Keratinocyte (primary cell): Measurements from ENCODE around the gene LHCGR.

Experiments
- EZH2 ChIP-seq: IDR thresholded peaks from one replicate; pipeline ENCODE4 v1.6.1; 2012; ENCODE audit warnings: inconsistent platforms, mild to moderate bottlenecking, low read length, moderate library complexity
- TF ChIP-seq, protein P1 (sequence below), 3 experiments: IDR thresholded peaks in 1 of 3; conservative IDR thresholded peaks in 1 of 3; optimal IDR thresholded peaks in 1 of 3; 2 replicates in 2 of 3; 3 replicates in 1 of 3; pipeline versions ENCODE3 to v1.5.1; 2011; ENCODE audit warnings: low read length in 3 of 3, mild to moderate bottlenecking in 3 of 3, moderate library complexity in 2 of 3, control low read depth in 1 of 3, inconsistent platforms in 1 of 3; ENCODE audit not compliant: insufficient read depth in 2 of 3; ENCODE audit errors: extremely low read depth in 1 of 3

DNA sequence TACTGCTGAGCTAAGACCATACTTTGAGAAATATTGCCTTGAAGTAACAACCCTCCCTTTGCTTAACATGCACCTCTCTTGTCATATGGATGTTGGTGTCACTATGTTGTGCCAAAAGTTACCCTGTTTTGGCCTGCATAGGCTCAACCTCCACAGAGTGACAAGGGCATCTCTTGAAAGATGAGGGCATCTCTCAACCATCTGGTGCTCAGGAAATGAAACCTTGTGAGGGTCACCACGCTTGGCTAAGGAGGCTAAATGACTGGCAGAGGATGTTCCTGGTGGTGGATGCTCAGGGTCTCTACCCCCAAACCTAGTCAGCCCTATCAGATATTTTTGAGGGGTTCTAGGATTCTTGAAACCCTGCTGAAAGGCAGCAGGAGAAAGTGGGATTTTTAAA is 2.3 kb downstream of the LHCGR start:
- TF ChIP-seq, protein P1, sequence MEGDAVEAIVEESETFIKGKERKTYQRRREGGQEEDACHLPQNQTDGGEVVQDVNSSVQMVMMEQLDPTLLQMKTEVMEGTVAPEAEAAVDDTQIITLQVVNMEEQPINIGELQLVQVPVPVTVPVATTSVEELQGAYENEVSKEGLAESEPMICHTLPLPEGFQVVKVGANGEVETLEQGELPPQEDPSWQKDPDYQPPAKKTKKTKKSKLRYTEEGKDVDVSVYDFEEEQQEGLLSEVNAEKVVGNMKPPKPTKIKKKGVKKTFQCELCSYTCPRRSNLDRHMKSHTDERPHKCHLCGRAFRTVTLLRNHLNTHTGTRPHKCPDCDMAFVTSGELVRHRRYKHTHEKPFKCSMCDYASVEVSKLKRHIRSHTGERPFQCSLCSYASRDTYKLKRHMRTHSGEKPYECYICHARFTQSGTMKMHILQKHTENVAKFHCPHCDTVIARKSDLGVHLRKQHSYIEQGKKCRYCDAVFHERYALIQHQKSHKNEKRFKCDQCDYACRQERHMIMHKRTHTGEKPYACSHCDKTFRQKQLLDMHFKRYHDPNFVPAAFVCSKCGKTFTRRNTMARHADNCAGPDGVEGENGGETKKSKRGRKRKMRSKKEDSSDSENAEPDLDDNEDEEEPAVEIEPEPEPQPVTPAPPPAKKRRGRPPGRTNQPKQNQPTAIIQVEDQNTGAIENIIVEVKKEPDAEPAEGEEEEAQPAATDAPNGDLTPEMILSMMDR (optimal IDR thresholded peaks at IDR 0.05 in 1 of 3, IDR thresholded peaks at IDR 0.05 in 1 of 3, conservative IDR thresholded peaks at IDR 0.05 in 1 of 3; ENCODE audit: extremely low read depth in 1 of 3, insufficient read depth in 2 of 3, low read length in 3 of 3) = no peak
- no peak for TF ChIP-seq EZH2
